Measurements from ENCODE around the gene LY6G6C. TPM values are rescaled to one million over a fixed set of nuclear protein-coding genes. Genes with fewer than 3 reads are reported as not detected.

Gene LY6G6C
- total and polyA plus RNA-seq, 2 of the 13 experiments (the other 11 are each of a cell fraction or from before 2014, with no cell fraction given), result 0.15 TPM; not detected in 1

DNA sequence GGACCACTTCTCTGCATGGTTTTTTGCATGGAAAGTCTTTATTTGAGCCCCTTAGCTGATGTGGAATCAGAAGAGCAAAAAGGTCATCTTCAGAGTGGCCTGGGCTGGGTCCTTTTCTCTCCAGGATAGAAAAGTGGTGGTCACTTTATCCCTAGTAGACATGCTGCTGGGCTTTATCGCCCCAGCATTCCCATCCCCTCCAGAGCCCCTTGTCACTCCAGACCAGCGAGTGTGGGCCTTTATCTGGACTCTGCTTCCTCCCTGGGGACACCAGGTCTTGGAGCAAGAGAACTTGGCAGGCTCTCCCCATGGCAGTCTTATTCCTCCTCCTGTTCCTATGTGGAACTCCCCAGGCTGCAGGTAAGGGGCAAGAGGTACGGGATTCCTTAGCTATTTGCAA, 14.9 kb downstream of the LY6G6C start, which contains the start of gene LY6G6F (continued):
- TF ChIP-seq ZNF703 (CRISPR knock-in tag; IDR thresholded peaks at IDR 0.05; ENCODE audit: borderline replicate concordance) (no peak), MXI1 (IDR thresholded peaks at IDR 0.05; ENCODE audit: borderline replicate concordance, low read depth, low read length) (no peak), ZNF136 (CRISPR knock-in tag; IDR thresholded peaks at IDR 0.05; ENCODE audit: low read depth) (no peak), ZNF569 (CRISPR knock-in tag; IDR thresholded peaks at IDR 0.05; ENCODE audit: borderline replicate concordance) (no peak), ZNF607 (CRISPR knock-in tag; IDR thresholded peaks at IDR 0.05; ENCODE audit: borderline replicate concordance) (no peak)
- TF ChIP-seq, protein P1, sequence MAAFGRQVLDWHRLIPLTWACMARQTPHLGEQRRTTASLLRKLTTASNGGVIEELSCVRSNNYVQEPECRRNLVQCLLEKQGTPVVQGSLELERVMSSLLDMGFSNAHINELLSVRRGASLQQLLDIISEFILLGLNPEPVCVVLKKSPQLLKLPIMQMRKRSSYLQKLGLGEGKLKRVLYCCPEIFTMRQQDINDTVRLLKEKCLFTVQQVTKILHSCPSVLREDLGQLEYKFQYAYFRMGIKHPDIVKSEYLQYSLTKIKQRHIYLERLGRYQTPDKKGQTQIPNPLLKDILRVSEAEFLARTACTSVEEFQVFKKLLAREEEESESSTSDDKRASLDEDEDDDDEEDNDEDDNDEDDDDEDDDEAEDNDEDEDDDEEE (CRISPR knock-in tag; IDR thresholded peaks at IDR 0.05), result no peak

DNA sequence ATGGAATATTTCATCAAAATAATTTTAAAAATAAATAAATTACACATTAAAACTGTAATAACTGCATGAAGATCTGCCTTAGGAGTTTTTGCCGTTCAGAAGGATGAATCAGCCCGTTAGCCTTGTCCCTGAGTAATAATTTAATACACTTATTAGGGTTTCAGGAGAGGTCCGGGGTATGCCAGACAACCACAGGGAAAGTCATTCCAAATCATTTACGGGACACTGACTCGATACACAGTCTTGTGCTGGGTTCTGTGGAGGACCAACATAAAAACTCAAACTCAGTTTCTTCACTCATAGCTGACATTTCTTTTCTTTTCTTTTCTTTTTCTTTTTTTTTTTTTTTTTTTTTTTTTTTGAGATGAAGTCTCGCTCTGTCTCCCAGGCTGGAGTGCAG, 15.6 kb downstream of the LY6G6C start:
- Histone ChIP-seq H3K9me3 (ENCODE audit: low read length) (no peaks in the 10 kb centered on the region), H4K20me1 (ENCODE audit: insufficient read depth, low read length) (no peaks in the 10 kb centered on the region), H3K27me3 (ENCODE audit: control insufficient read depth in 1 of 2, insufficient read depth in 2 of 2, low read length in 2 of 2) (peaks cover 3 to 18% of the 10 kb centered on the region in 2 experiments; a peak in 3 of 5 replicates), H3K36me3 (replicated peaks in 1 of 2; ENCODE audit: control insufficient read depth in 1 of 2, insufficient read depth in 2 of 2, low read length in 2 of 2) (no peaks in the 10 kb centered on the region; a peak in 1 of 5 replicates), H3K9ac (ENCODE audit: insufficient read depth, low read depth, low read length) (no peak overlapping the region), H3K4me1 (ENCODE audit: insufficient read depth, low read length) (peaks cover 31% of the 10 kb centered on the region), H3K4me2 (ENCODE audit: low read depth, low read length) (no peak overlapping the region), H3K4me3 (replicated peaks in 1 of 3; ENCODE audit: insufficient read depth in 1 of 3, low read depth in 2 of 3, low read length in 3 of 3) (no peak overlapping the region), H3K27ac (ENCODE audit: extremely low read length, insufficient read depth, low read length) (no peak overlapping the region), H3K79me2 (ENCODE audit: insufficient read depth, low read length) (peaks cover 21% of the 10 kb centered on the region), H2AFZ (ENCODE audit: low read length) (no peak overlapping the region)
- 51% methylated on average over 6 of the region's 6 CpGs for WGBS (ENCODE audit: low lambda C conversion rate)
- ATAC-seq (no peak), FAIRE-seq (no peak), DNase-seq (ENCODE audit: low spot score) (no peak)
- TF ChIP-seq MXD4 (CRISPR knock-in tag; IDR thresholded peaks at IDR 0.05) (no peak), CHD4 (IDR thresholded peaks at IDR 0.05; ENCODE audit: borderline replicate concordance, low read length) (no peak), DR1 (CRISPR knock-in tag; IDR thresholded peaks at IDR 0.05) (no peak), KDM2A (CRISPR knock-in tag; IDR thresholded peaks at IDR 0.05; ENCODE audit: borderline replicate concordance, low read depth) (no peak), TAF15 (IDR thresholded peaks at IDR 0.05; ENCODE audit: low read depth, low read length, poor library complexity, severe bottlenecking) (no peak), BORCS8-MEF2B (CRISPR knock-in tag; IDR thresholded peaks at IDR 0.05) (no peak)
- ChIA-PET CTCF (ENCODE audit: low intra/inter-chr PET ratio, low total read pairs) (no interaction called here), POLR2A (interaction anchor here (0.7 to 1.1 kb wide), 2 partner anchors 31 to 957 kb away, joined by 3 to 5 read pairs; partner anchors contain the start of gene CLIC1)
- intact Hi-C loops (cut with micrococcal nuclease; ENCODE audit: unreplicated experiment) (no loop called here), in situ Hi-C loops (cut with HindIII; ENCODE audit: extremely low pct_ligation_motif_present, low pct_unique_long_range_greater_than_20kb) (no loop called here)
- no TSS peak for BruUV-seq (replicated peaks)

Data from HepG2 (cell line).